Endothelial cell of umbilical vein (primary cell): ENCODE results near the gene COL19A1.

Experiments
- GATA2 ChIP-seq: IDR thresholded peaks from 2 replicates; pipeline ENCODE4 v1.7.0; 2011; ENCODE audit warnings: low read depth, mild to moderate bottlenecking, moderate library complexity, mixed read lengths, low read length; ENCODE audit not compliant: insufficient read length, insufficient read depth
- JUN ChIP-seq: IDR thresholded peaks from 2 replicates; pipeline ENCODE4 v1.6.1; 2011; ENCODE audit warnings: borderline replicate concordance, low read depth; ENCODE audit not compliant: insufficient read length, insufficient read depth
- TF ChIP-seq, protein P1 (sequence below), 2 donors: IDR thresholded peaks; 1 replicate in 1 of 2; 2 replicates in 1 of 2; pipeline ENCODE4 v1.5.1; 2011; ENCODE audit warnings: low read length in 2 of 2, mild to moderate bottlenecking in 2 of 2, moderate library complexity in 2 of 2, control low read depth in 1 of 2, inconsistent platforms in 1 of 2, low read depth in 1 of 2; ENCODE audit not compliant: insufficient read depth in 1 of 2; ENCODE audit errors: extremely low read depth in 1 of 2

DNA sequence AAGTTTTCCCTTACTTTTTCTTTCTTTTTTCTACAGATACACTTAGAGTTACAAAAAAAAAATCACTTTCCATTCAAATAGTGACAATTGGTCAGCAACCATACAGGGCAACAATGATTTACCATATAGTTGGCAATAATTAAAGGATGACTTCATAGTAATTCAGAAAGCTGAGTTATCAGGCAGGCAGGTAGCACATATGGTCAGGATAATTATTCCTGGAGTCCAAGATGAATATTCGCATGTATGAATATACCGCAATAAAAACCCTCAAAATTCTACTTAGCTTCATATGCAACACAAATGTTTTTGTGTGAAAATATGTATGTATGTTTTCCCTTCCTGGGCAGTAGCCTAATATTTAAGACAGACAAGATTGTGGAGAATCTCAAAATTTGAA is 34.5 kb downstream of the COL19A1 start:
- TF ChIP-seq, protein P1, sequence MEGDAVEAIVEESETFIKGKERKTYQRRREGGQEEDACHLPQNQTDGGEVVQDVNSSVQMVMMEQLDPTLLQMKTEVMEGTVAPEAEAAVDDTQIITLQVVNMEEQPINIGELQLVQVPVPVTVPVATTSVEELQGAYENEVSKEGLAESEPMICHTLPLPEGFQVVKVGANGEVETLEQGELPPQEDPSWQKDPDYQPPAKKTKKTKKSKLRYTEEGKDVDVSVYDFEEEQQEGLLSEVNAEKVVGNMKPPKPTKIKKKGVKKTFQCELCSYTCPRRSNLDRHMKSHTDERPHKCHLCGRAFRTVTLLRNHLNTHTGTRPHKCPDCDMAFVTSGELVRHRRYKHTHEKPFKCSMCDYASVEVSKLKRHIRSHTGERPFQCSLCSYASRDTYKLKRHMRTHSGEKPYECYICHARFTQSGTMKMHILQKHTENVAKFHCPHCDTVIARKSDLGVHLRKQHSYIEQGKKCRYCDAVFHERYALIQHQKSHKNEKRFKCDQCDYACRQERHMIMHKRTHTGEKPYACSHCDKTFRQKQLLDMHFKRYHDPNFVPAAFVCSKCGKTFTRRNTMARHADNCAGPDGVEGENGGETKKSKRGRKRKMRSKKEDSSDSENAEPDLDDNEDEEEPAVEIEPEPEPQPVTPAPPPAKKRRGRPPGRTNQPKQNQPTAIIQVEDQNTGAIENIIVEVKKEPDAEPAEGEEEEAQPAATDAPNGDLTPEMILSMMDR (IDR thresholded peaks at IDR 0.05; ENCODE audit: extremely low read depth in 1 of 2, insufficient read depth in 1 of 2, low read depth in 1 of 2, low read length in 2 of 2): no peak
- TF ChIP-seq JUN: no peak
- no peak for TF ChIP-seq GATA2
